Esophagus squamous epithelium (tissue), 4 donors: Measurements from ENCODE around the gene PLEKHH1.

Experiments used
- CTCF ChIP-seq, 6 experiments: fragments of 450-650 bp in 4 of 6; fragments of 200-600 bp in 2 of 6; sonication (generic) in 2 of 6; IDR thresholded peaks; one replicate each; pipeline ENCODE4 v1.5.1; 2016 to 2019; ENCODE audit warnings: antibody characterized with exemption in 6 of 6, mild to moderate bottlenecking in 4 of 6, moderate library complexity in 4 of 6
- POLR2A ChIP-seq, 4 donors: fragments of 450-650 bp; IDR thresholded peaks; one replicate each; pipeline ENCODE4 v1.6.1; 2017; ENCODE audit warnings: antibody characterized with exemption in 4 of 4, mild to moderate bottlenecking in 4 of 4, moderate library complexity in 3 of 4

GRCh38 chr14:67589204-67589770, 56.2 kb downstream of the PLEKHH1 start:
- no peak for TF ChIP-seq CTCF (IDR thresholded peaks at IDR 0.05)
- no peak for TF ChIP-seq POLR2A (IDR thresholded peaks at IDR 0.05)
